OCI-LY3 (cell line): ENCODE data around the gene SMC2.

ENCODE experiments used
- H2AFZ ChIP-seq: fragments of 200-600, 300-600 bp; shearing (Covaris generic); 2 replicates; pipeline ENCODE4 v1.6.0; 2014; ENCODE audit warnings: antibody characterized with exemption, low read depth, low read length
- H3K27ac ChIP-seq: fragments of 200-600, 300-600 bp; sonication (generic); 2 replicates; pipeline ENCODE4 v1.5.1; 2014; ENCODE audit warnings: mild to moderate bottlenecking, low read length, moderate library complexity, mixed read lengths
- H3K27me3 ChIP-seq: fragments of 200-600, 300-600 bp; sonication (generic); 2 replicates; pipeline ENCODE4 v1.6.1; 2014; ENCODE audit warnings: low read depth, low read length, mixed read lengths
- H3K36me3 ChIP-seq: fragments of 200-600, 300-600 bp; sonication (generic); replicated peaks from 2 replicates; pipeline ENCODE3; 2014; ENCODE audit warnings: low read depth, low read length, mixed read lengths
- H3K4me1 ChIP-seq: fragments of 300-600, 200-600 bp; sonication (generic); 2 replicates; pipeline ENCODE4 v1.6.1; 2014; ENCODE audit warnings: low read length, mixed read lengths
- H3K4me2 ChIP-seq: fragments of 200-600, 300-600 bp; sonication (generic); 2 replicates; pipeline ENCODE4 v1.6.1; 2014; ENCODE audit warnings: low read length, mixed read lengths
- H3K4me3 ChIP-seq: fragments of 300-600, 200-600 bp; sonication (generic); 2 replicates; pipeline ENCODE4 v1.5.1; 2014; ENCODE audit warnings: antibody characterized with exemption, mild to moderate bottlenecking, low read length, moderate library complexity
- H3K79me2 ChIP-seq: fragments of 300-600, 200-600 bp; shearing (Covaris generic); 2 replicates; pipeline ENCODE4 v1.6.1; 2014; ENCODE audit warnings: mild to moderate bottlenecking, low read length, mixed read lengths
- H3K9ac ChIP-seq: fragments of 300-600, 200-600 bp; shearing (Covaris generic); 2 replicates; pipeline ENCODE4 v1.6.0; 2014; ENCODE audit warnings: mild to moderate bottlenecking, low read length, moderate library complexity
- H3K9me3 ChIP-seq: fragments of 200-600, 300-600 bp; shearing (Covaris generic); 2 replicates; pipeline ENCODE4 v1.6.1; 2014; ENCODE audit warnings: low read length, mixed read lengths; ENCODE audit not compliant: insufficient read depth
- H4K20me1 ChIP-seq: fragments of 200-600, 300-600 bp; sonication (generic); 2 replicates; pipeline ENCODE4 v1.6.1; 2016; ENCODE audit warnings: low read length, mixed read lengths; ENCODE audit not compliant: insufficient read depth
- CTCF ChIP-seq: fragments of 200-600, 300-600 bp; sonication (generic); IDR thresholded peaks from 2 replicates; pipeline ENCODE4 v1.5.1; 2014; ENCODE audit warnings: antibody characterized with exemption, low read length, low read depth
- EZH2phosphoT487 ChIP-seq: fragments of 200-600 bp; shearing (Covaris generic); IDR thresholded peaks from 2 replicates; pipeline ENCODE4 v1.6.1; 2018; ENCODE audit warnings: antibody characterized with exemption, mixed run types, low read depth

Gene SMC2

DNA sequence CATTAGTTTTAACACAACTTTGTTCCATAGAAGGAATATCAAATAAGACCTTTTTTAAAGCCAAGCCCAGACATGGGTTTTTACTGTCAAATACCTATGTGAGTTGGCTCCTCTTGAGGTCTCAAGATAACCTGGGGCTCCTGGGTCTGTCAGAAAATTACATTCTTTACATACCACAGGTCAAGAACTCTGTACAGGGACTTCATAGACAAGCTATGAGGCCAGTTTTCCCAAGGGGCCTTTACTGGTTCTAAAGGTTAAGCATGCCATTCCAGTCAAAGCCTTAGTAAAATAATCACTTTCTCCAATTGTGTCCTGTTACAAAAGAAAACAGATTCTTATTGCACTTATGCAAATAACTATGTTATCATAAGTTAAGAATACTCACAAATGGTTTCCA is 15.5 kb upstream of the SMC2 start:
- H2AFZ ChIP-seq = no peak overlapping the region
- H3K27me3 ChIP-seq = no peaks in the 10 kb centered on the region
- H3K36me3 ChIP-seq = no peaks in the 10 kb centered on the region
- H3K27ac ChIP-seq = no peak overlapping the region
- no peaks in the 10 kb centered on the region for H3K79me2 ChIP-seq
- H4K20me1 ChIP-seq = no peaks in the 10 kb centered on the region
- no peaks in the 10 kb centered on the region for H3K9me3 ChIP-seq
- H3K4me2 ChIP-seq = no peak overlapping the region
- no peaks in the 10 kb centered on the region for H3K4me1 ChIP-seq
- TF ChIP-seq EZH2phosphoT487 (no peak), CTCF (no peak)
- H3K9ac ChIP-seq = no peak overlapping the region
- no peak overlapping the region for H3K4me3 ChIP-seq

- Histone ChIP-seq H2AFZ (no peak overlapping the region), H3K4me1 (no peaks in the 10 kb centered on the region), H3K79me2 (no peaks in the 10 kb centered on the region), H3K36me3 (no peaks in the 10 kb centered on the region), H3K9ac (no peak overlapping the region), H3K27me3 (no peaks in the 10 kb centered on the region), H3K4me2 (no peak overlapping the region), H4K20me1 (no peaks in the 10 kb centered on the region), H3K27ac (no peak overlapping the region), H3K9me3 (no peaks in the 10 kb centered on the region), H3K4me3 (no peak overlapping the region)
- TF ChIP-seq EZH2phosphoT487 (no peak), CTCF (no peak)
These were observed 13.1 kb upstream of the SMC2 start for GRCh38 chr9:104080983-104081382.

DNA sequence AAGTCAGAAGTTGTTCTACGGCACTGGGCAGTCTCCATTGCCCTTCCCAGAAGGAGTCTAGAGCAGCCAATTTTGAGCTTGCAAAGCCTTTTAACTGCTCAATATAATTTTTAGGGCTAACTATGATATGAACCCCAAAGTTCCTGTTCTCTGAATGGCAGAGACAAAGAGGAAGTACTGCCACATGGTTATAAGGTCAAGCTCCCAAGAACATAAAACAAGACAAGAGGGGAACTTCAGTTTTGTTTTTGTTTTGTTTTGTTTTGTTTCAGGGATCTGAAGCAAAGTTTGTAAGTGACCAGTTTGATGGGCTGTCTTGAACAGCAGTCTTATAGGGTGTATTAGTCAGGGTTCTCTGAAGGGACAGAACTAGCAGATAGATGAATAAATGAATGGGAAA is 11.9 kb upstream of the SMC2 start:
- no peaks in the 10 kb centered on the region for H3K36me3 ChIP-seq
- H4K20me1 ChIP-seq = no peaks in the 10 kb centered on the region
- H3K9me3 ChIP-seq = no peaks in the 10 kb centered on the region
- H3K9ac ChIP-seq = no peak overlapping the region
- no peaks in the 10 kb centered on the region for H3K4me1 ChIP-seq
- no peak overlapping the region for H3K4me2 ChIP-seq
- TF ChIP-seq EZH2phosphoT487 (no peak), CTCF (no peak)
- no peak overlapping the region for H3K4me3 ChIP-seq
- H3K79me2 ChIP-seq = no peaks in the 10 kb centered on the region
- H3K27ac ChIP-seq = no peak overlapping the region
- no peak overlapping the region for H2AFZ ChIP-seq
- H3K27me3 ChIP-seq = no peaks in the 10 kb centered on the region

- H3K9me3 ChIP-seq = no peaks in the 10 kb centered on the region
- no peak overlapping the region for H3K4me3 ChIP-seq
- H3K27ac ChIP-seq = no peak overlapping the region
- no peaks in the 10 kb centered on the region for H3K27me3 ChIP-seq
- no peaks in the 10 kb centered on the region for H3K4me1 ChIP-seq
- no peaks in the 10 kb centered on the region for H4K20me1 ChIP-seq
- H3K9ac ChIP-seq = no peak overlapping the region
- H2AFZ ChIP-seq = no peak overlapping the region
- TF ChIP-seq CTCF = no peak
- TF ChIP-seq EZH2phosphoT487 = no peak
- no peaks in the 10 kb centered on the region for H3K79me2 ChIP-seq
- no peak overlapping the region for H3K4me2 ChIP-seq
- H3K36me3 ChIP-seq = no peaks in the 10 kb centered on the region
These were observed 8.6 kb upstream of the SMC2 start for GRCh38 chr9:104085525-104085924.
